ENCODE data around the gene C19orf53.
A peak's percentile ranks its signal among the peaks of the same experiment; 100 is the strongest.

Gene C19orf53

GRCh38 chr19:13796301-13797057 lies 22.2 kb downstream of the C19orf53 start:
- no peak for DNase-seq

- DNase-seq, result no peak
Measured at GRCh38 chr19:13797058-13797440, 22.8 kb downstream of the C19orf53 start.

- DNase-seq, result no peak
Measured at GRCh38 chr19:13797870-13798269, 23.6 kb downstream of the C19orf53 start.

GRCh38 chr19:13799669-13800068 lies 25.4 kb downstream of the C19orf53 start:
- DNase-seq, result no peak

- DNase-seq, result no peak
Measured at GRCh38 chr19:13803038-13803437, 28.8 kb downstream of the C19orf53 start.

- peak; percentile 21 for DNase-seq
Measured at GRCh38 chr19:13804830-13805683, 30.8 kb downstream of the C19orf53 start.

- no peak for DNase-seq
Measured at GRCh38 chr19:13806728-13807127, 32.5 kb downstream of the C19orf53 start.

GRCh38 chr19:13807421-13808021 lies 33.3 kb downstream of the C19orf53 start:
- DNase-seq, result no peak

GRCh38 chr19:13808856-13809255 lies 34.6 kb downstream of the C19orf53 start:
- no peak for DNase-seq

- DNase-seq, result no peak
Measured at GRCh38 chr19:13812544-13812943, 38.3 kb downstream of the C19orf53 start.

- no peak for DNase-seq
Measured at GRCh38 chr19:13813147-13813546, 38.9 kb downstream of the C19orf53 start.

GRCh38 chr19:13814550-13814949 lies 40.3 kb downstream of the C19orf53 start:
- DNase-seq, result no peak

- peak; percentile 48 for DNase-seq
Measured at GRCh38 chr19:13817018-13817614, 42.9 kb downstream of the C19orf53 start.

- peak; percentile 55 for DNase-seq
Measured at GRCh38 chr19:13817615-13818371, 43.5 kb downstream of the C19orf53 start.

- no peak for DNase-seq
Measured at GRCh38 chr19:13819238-13819637, 45.0 kb downstream of the C19orf53 start.

- no peak for DNase-seq
Measured at GRCh38 chr19:13821292-13821691, 47.0 kb downstream of the C19orf53 start.

- DNase-seq, result no peak
Measured at GRCh38 chr19:13823256-13823655, 49.0 kb downstream of the C19orf53 start.

GRCh38 chr19:13823901-13824300 lies 49.6 kb downstream of the C19orf53 start:
- DNase-seq, result no peak

GRCh38 chr19:13824703-13825102 lies 50.4 kb downstream of the C19orf53 start:
- no peak for DNase-seq

- peak; percentile 42 for DNase-seq
Measured at GRCh38 chr19:13825489-13826441, 51.5 kb downstream of the C19orf53 start.

GRCh38 chr19:13826652-13827235 lies 52.5 kb downstream of the C19orf53 start:
- no peak for DNase-seq

Data from activated CD4-positive, alpha-beta T cell treated with anti-CD3 and anti-CD28 coated beads for 48 hours (primary cell).